RCC 7860 (cell line): Measurements from ENCODE around the gene PRKAG1.

Experiments
- DNase-seq: peaks from one replicate; pipeline ENCODE4 v3.0.0-alpha.2; 2015; ENCODE audit warnings: low spot score
- FAIRE-seq: peaks from 2 replicates; lab custom pipeline; 2012; peaks lifted over from hg19 to GRCh38; lab: Jason Lieb, UNC

The PRKAG1 gene

GRCh38 chr12:49050507-49051372, 32.2 kb upstream of the PRKAG1 start:
- DNase-seq (no peak), FAIRE-seq (no peak)

- DNase-seq: no peak
- FAIRE-seq: no peak
These were observed 31.1 kb upstream of the PRKAG1 start for GRCh38 chr12:49049566-49050224.

GRCh38 chr12:49048953-49049352, 30.4 kb upstream of the PRKAG1 start:
- FAIRE-seq (no peak), DNase-seq (no peak)

GRCh38 chr12:49046129-49046895, 27.7 kb upstream of the PRKAG1 start:
- DNase-seq: no peak
- no peak for FAIRE-seq

GRCh38 chr12:49044660-49045059, 26.1 kb upstream of the PRKAG1 start:
- FAIRE-seq (no peak), DNase-seq (no peak)

GRCh38 chr12:49043856-49044258, 25.3 kb upstream of the PRKAG1 start:
- no peak for DNase-seq
- FAIRE-seq: no peak

GRCh38 chr12:49043241-49043640, 24.7 kb upstream of the PRKAG1 start:
- DNase-seq (no peak), FAIRE-seq (no peak)

- no peak for DNase-seq
- no peak for FAIRE-seq
These were observed 23.4 kb upstream of the PRKAG1 start for GRCh38 chr12:49041881-49042484.

GRCh38 chr12:49041036-49041880, 22.7 kb upstream of the PRKAG1 start:
- DNase-seq (no peak), FAIRE-seq (no peak)

- DNase-seq (no peak), FAIRE-seq (no peak)
These were observed 21.8 kb upstream of the PRKAG1 start for GRCh38 chr12:49040364-49040855.

- DNase-seq: no peak
- FAIRE-seq: no peak
These were observed 21.1 kb upstream of the PRKAG1 start for GRCh38 chr12:49039421-49040363.

- FAIRE-seq (no peak), DNase-seq (no peak)
These were observed 19.8 kb upstream of the PRKAG1 start for GRCh38 chr12:49038291-49038955.

GRCh38 chr12:49037947-49038237, 19.3 kb upstream of the PRKAG1 start:
- FAIRE-seq: no peak
- DNase-seq: no peak

- FAIRE-seq: no peak
- no peak for DNase-seq
These were observed 18.8 kb upstream of the PRKAG1 start for GRCh38 chr12:49037111-49037946.

- DNase-seq (no peak), FAIRE-seq (no peak)
These were observed 17.5 kb upstream of the PRKAG1 start for GRCh38 chr12:49036029-49036428.

GRCh38 chr12:49034286-49034622, 15.7 kb upstream of the PRKAG1 start:
- DNase-seq (no peak), FAIRE-seq (no peak)

- DNase-seq (no peak), FAIRE-seq (no peak)
These were observed 15.2 kb upstream of the PRKAG1 start for GRCh38 chr12:49033611-49034285.
